Panc1 (cell line): ENCODE data around the gene ATP5F1E.

Source experiments
- POLR2AphosphoS5 ChIP-seq: IDR thresholded peaks from 2 replicates; pipeline ENCODE4 v1.6.1; 2012; ENCODE audit warnings: mild to moderate bottlenecking, low read depth, low read length, moderate library complexity
- TCF7L2 ChIP-seq: IDR thresholded peaks from 2 replicates; pipeline ENCODE4 v1.6.1; 2011; ENCODE audit warnings: mild to moderate bottlenecking, low read depth, low read length, inconsistent platforms
- TF ChIP-seq, protein P1 (sequence below): fragments of 450-650 bp; IDR thresholded peaks from 2 replicates; pipeline ENCODE4 v1.5.1; 2017; ENCODE audit warnings: mild to moderate bottlenecking

DNA sequence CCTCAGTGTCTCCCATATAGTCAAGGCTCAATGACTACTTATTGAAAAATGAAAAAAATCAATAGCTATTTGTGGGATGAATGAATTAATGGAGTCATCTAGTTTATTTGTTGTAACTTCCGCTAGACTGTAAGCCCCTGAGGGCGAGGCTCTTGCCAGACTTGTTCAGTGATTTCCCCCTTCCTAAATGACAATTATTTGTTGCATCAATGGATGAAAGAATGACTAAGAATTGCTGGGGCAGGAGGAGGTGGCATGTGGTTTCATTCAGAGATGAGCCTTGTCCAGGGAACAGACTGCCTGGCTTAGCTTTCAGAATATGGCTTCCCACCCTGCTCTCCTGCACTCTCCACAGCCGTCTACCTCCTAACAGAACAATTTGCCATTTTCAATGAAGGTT lies 11.6 kb upstream of the ATP5F1E start:
- TF ChIP-seq, protein P1, sequence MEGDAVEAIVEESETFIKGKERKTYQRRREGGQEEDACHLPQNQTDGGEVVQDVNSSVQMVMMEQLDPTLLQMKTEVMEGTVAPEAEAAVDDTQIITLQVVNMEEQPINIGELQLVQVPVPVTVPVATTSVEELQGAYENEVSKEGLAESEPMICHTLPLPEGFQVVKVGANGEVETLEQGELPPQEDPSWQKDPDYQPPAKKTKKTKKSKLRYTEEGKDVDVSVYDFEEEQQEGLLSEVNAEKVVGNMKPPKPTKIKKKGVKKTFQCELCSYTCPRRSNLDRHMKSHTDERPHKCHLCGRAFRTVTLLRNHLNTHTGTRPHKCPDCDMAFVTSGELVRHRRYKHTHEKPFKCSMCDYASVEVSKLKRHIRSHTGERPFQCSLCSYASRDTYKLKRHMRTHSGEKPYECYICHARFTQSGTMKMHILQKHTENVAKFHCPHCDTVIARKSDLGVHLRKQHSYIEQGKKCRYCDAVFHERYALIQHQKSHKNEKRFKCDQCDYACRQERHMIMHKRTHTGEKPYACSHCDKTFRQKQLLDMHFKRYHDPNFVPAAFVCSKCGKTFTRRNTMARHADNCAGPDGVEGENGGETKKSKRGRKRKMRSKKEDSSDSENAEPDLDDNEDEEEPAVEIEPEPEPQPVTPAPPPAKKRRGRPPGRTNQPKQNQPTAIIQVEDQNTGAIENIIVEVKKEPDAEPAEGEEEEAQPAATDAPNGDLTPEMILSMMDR, result no peak
- TF ChIP-seq POLR2AphosphoS5 (no peak), TCF7L2 (no peak)
